Erythroblast (primary cell): Measurements from ENCODE around the gene PM20D2.

Experiments
- GATA1 ChIP-seq: IDR thresholded peaks from 2 replicates; pipeline ENCODE4 v1.6.1; 2011; ENCODE audit warnings: low read depth, mild to moderate bottlenecking, control low read depth, low read length, moderate library complexity
- POLR2A ChIP-seq: IDR thresholded peaks from 2 replicates; pipeline ENCODE4 v1.6.1; 2011; ENCODE audit warnings: mild to moderate bottlenecking, low read length

DNA sequence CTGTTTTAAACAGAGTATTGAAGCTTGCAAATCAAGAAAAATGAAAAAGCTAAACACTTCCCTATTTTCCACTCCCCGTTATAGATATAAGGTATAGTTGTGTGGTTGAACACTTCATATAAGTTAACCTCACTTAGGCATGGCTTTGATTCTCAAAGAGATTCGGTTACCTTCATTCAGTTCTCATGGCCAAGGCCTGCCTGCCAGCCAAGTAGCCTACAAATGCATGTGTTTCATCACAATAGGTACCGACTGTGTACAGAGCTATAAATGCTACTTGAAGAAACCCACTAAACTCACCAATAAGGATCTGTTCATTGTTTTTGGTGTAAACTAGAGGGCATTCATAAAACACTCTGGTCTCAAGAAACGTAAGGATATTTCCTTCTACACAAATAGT lies 27.8 kb downstream of the PM20D2 start:
- TF ChIP-seq POLR2A (no peak), GATA1 (no peak)
